Neutrophil (primary cell): ENCODE data around the gene UBAC1.

Source experiments
- H3K27ac ChIP-seq: fragments of 200-600 bp; sonication (generic); 2 replicates; pipeline ENCODE4 v1.5.1; 2016; ENCODE audit warnings: mild to moderate bottlenecking, moderate library complexity
- H3K27me3 ChIP-seq: fragments of 200-600 bp; sonication (generic); 2 replicates; pipeline ENCODE4 v1.6.0; 2016; ENCODE audit warnings: mild to moderate bottlenecking
- H3K36me3 ChIP-seq: fragments of 200-600 bp; sonication (generic); 2 replicates; pipeline ENCODE4 v1.5.1; 2017
- H3K4me1 ChIP-seq, 2 experiments: fragments of 200-600 bp in 1 of 2; sonication (generic) in 1 of 2; 1 replicate in 1 of 2; 2 replicates in 1 of 2; pipeline versions ENCODE4 v1.5.1 to v1.6.1; 2013 to 2016; ENCODE audit warnings: low read depth in 1 of 2, low read length in 1 of 2, mild to moderate bottlenecking in 1 of 2, moderate library complexity in 1 of 2; ENCODE audit not compliant: control insufficient read depth in 1 of 2, insufficient read depth in 1 of 2
- H3K4me3 ChIP-seq, 2 experiments: fragments of 200-600 bp in 1 of 2; sonication (generic) in 1 of 2; 1 replicate in 1 of 2; 2 replicates in 1 of 2; pipeline ENCODE4 v1.5.1; 2013 to 2016; ENCODE audit warnings: low read depth in 1 of 2, low read length in 1 of 2, mild to moderate bottlenecking in 1 of 2, moderate library complexity in 1 of 2
- H3K9me3 ChIP-seq: fragments of 200-600 bp; sonication (generic); 2 replicates; pipeline ENCODE4 v1.5.1; 2016
- TF ChIP-seq, protein P1 (sequence below): fragments of 200-600 bp; sonication (generic); IDR thresholded peaks from 2 replicates; pipeline ENCODE4 v1.5.1; 2016; ENCODE audit warnings: antibody characterized with exemption

UBAC1 gene

DNA sequence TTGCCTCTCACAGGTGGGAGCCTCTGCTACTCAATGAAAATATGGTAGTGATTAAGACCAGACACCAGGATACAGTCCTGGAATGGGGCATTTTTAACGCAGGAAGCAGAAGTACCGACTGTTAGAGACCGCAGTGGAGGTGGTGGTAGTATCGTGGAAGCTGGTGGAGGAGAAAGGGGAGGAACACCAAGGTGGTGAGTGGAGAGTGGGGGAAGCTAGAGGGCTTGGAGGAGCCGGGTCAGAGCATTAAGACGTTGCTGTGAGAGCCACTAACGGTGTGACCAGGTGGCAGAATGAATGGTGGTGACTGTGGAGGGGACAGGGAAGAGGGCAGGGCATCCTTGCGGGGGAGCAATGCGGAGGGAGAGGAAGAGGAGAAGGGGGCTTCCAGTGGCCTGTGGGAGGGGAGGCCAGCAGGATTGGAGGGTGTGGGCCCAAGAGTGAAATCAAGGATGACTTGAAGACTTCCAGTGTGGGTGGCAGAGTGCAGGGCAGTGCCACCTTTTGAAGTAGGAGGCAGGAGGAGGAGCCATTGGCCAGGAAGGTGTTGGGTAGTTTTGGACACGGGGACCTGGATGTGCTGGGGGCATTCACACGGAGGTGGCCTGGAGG, 1.6 kb upstream of the UBAC1 start:
- Histone ChIP-seq H3K27ac (no peak overlapping the region), H3K4me1 (peaks cover 27 to 41% of the 10 kb centered on the region in 2 experiments)
- TF ChIP-seq, protein P1, sequence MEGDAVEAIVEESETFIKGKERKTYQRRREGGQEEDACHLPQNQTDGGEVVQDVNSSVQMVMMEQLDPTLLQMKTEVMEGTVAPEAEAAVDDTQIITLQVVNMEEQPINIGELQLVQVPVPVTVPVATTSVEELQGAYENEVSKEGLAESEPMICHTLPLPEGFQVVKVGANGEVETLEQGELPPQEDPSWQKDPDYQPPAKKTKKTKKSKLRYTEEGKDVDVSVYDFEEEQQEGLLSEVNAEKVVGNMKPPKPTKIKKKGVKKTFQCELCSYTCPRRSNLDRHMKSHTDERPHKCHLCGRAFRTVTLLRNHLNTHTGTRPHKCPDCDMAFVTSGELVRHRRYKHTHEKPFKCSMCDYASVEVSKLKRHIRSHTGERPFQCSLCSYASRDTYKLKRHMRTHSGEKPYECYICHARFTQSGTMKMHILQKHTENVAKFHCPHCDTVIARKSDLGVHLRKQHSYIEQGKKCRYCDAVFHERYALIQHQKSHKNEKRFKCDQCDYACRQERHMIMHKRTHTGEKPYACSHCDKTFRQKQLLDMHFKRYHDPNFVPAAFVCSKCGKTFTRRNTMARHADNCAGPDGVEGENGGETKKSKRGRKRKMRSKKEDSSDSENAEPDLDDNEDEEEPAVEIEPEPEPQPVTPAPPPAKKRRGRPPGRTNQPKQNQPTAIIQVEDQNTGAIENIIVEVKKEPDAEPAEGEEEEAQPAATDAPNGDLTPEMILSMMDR = no peak

DNA sequence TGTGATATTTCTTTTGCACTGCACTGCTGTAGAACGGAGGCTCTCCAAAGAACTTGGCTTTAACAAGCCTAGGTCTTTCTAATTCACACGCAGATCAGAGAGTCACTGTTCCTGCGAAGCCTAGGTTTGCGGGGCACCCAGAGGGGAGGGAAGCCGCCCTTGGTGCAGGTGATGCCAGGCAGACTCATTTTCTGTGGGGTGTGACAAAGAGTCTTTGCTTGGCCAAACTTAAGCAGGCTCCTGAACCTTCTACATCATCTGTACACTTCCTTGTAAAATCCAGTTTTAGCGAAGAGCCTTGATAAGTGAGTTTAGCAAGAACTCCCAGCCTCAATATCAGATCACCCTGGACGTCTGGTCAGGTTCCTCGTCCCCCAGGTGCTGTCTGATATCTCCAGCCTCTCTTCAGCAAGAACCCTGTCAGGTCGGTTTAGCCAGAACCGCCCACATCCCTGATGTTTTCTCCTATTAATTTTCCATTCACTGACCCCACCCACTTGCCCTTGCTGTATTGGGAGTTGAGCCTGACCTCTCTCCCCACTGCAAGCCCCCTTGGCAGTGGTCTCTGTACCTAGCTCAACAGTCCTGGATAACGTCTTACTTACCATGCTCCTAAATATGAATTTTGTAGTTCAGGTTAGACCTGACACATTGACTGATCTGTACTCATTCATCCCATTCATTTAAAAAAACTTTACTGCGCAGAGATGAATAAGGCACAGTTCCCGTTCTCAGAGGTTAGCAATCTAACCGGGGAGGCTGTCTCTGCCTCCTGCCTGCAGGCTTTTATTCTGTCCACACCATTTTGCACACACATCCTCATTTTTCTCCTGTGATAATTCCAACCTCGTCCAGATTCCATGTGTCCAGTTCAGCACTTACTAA, 880 bp upstream of the UBAC1 start:
- TF ChIP-seq, protein P1 = no peak
- Histone ChIP-seq H3K4me3 (peak overlapping the region in 1 of 2 experiments; percentile 85), H3K27ac (no peak overlapping the region), H3K27me3 (peaks cover 15% of the 10 kb centered on the region), H3K4me1 (peaks cover 27 to 34% of the 10 kb centered on the region in 2 experiments), H3K36me3 (no peaks in the 10 kb centered on the region), H3K9me3 (no peaks in the 10 kb centered on the region)

More for the DNA sequence above, 1.6 kb upstream of the UBAC1 start:
- H3K9me3 ChIP-seq = no peaks in the 10 kb centered on the region
- H3K27me3 ChIP-seq = peaks cover 18% of the 10 kb centered on the region
- H3K4me3 ChIP-seq = no peak overlapping the region
- no peaks in the 10 kb centered on the region for H3K36me3 ChIP-seq

DNA sequence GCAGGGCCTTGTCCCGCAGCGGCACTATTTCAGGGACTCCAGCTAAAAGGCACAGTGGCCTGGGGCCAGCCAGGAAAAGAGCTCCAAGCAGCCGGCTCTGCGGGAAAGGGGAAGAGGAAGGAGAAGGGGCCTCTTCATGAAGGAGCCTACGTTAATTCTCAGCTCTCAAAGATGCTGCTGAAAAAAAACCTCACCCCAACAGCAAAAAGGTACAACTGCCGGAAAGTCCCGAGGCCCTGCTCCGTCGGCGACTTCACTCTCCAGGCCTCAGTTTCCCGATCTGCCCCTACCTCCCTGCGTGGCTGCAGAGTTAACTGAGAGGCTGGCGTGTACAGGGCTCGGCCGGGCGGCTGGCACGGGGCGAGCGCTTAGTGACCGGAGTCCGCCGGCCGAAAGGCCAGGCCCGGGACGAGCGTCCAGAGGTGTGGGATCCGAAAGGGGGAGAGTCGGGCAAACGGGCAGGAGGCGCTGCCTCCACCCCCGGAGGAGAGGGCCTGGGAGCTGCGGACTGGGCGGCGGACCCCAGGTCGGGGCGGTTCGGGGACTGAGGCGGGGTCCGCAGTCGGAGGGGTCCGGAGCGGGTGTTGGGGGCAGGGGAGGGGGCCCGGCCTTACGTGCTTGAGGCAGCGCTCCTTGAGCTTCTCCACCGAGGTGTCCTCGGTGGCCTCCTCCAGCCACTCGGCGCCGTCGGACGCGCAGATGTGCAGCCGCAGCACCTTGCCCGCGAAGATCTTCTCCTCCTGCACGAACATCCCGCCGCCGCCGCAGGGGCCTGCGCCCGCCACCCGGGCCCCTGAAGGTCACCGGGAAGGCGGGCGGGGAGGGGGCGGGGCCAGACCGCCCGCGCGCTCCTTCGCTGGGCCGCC, 529 bp downstream of the UBAC1 start:
- TF ChIP-seq, protein P1 = no peak
- H3K4me1 ChIP-seq = peaks cover 27 to 34% of the 10 kb centered on the region in 2 experiments
- no peaks in the 10 kb centered on the region for H3K9me3 ChIP-seq
- peaks cover 8% of the 10 kb centered on the region for H3K27me3 ChIP-seq
- peaks cover 6% of the 10 kb centered on the region for H3K36me3 ChIP-seq
- H3K4me3 ChIP-seq = peak overlapping the region; percentile 64 to 85
- peak overlapping the region; percentile 89 for H3K27ac ChIP-seq

- Histone ChIP-seq H3K27ac (peak overlapping the region; percentile 89), H3K4me1 (peaks cover 27 to 34% of the 10 kb centered on the region in 2 experiments)
- TF ChIP-seq, protein P1 = no peak
Observed at GRCh38 chr9:135959814-135960213, 1.4 kb downstream of the UBAC1 start.

GRCh38 chr9:135958485-135958884, 2.7 kb downstream of the UBAC1 start:
- TF ChIP-seq, protein P1 = no peak
- H3K4me1 ChIP-seq = peaks cover 27 to 34% of the 10 kb centered on the region in 2 experiments
- peaks cover 21% of the 10 kb centered on the region for H3K36me3 ChIP-seq
- no peaks in the 10 kb centered on the region for H3K9me3 ChIP-seq
- H3K27ac ChIP-seq = peak overlapping the region; percentile 46
- H3K27me3 ChIP-seq = peaks cover 8% of the 10 kb centered on the region
- no peak overlapping the region for H3K4me3 ChIP-seq

More at GRCh38 chr9:135959814-135960213, 1.4 kb downstream of the UBAC1 start:
- Histone ChIP-seq H3K27me3 (peaks cover 8% of the 10 kb centered on the region), H3K4me3 (peak overlapping the region; percentile 64 to 85), H3K36me3 (peaks cover 9% of the 10 kb centered on the region), H3K9me3 (no peaks in the 10 kb centered on the region)
